Left lung (tissue), 10 donors: Measurements from ENCODE around the gene SLC22A1. TPM values are rescaled to one million over a fixed set of nuclear protein-coding genes. Genes with fewer than 3 reads are reported as not detected.
"Not testable (repeated sequence)": the region's sequence is repeated elsewhere in the genome, so short reads cannot be mapped to it uniquely, and the experiment has no call there.

Experiments
- ATAC-seq: fragments of 200-7000 bp; cut with Tn5 transposase; one replicate; pipeline ENCODE4 v1.9.1; 2020; ENCODE audit warnings: moderate library complexity
- DNase-seq, 4 donors: peaks; one replicate each; pipeline ENCODE4 v3.0.0-alpha.2; 2013 to 2020
- H3K27ac ChIP-seq, 2 donors: fragments of 200-600 bp; sonication (generic) in 1 of 2; one replicate each; pipeline versions ENCODE4 v1.5.0 to v1.8.0; 2020 to 2021
- H3K27me3 ChIP-seq, 2 donors: fragments of 200-600 bp; sonication (generic) in 1 of 2; one replicate each; pipeline versions ENCODE4 v1.5.0 to v1.8.0; 2020 to 2021
- H3K36me3 ChIP-seq, 2 donors: fragments of 200-600 bp; sonication (generic) in 1 of 2; one replicate each; pipeline versions ENCODE4 v1.5.0 to v1.8.0; 2020 to 2021
- H3K4me1 ChIP-seq, 2 donors: fragments of 200-600 bp; one replicate each; pipeline ENCODE4 v1.8.0; 2021
- H3K4me3 ChIP-seq, 2 donors: fragments of 200-600 bp; sonication (generic) in 1 of 2; one replicate each; pipeline versions ENCODE4 v1.5.0 to v1.8.0; 2020 to 2021; ENCODE audit warnings: mild to moderate bottlenecking in 1 of 2
- H3K9me3 ChIP-seq, 2 donors: fragments of 200-600 bp; sonication (generic) in 1 of 2; one replicate each; pipeline versions ENCODE4 v1.5.0 to v1.8.0; 2020 to 2021
- intact Hi-C, 2 donors: fragments of 100-400 bp; cut with DNase I; formaldehyde crosslinking; loops; one replicate each; pipeline versions ENCODE4 v1.11.2 to v1.14.2; 2022
- polyA plus RNA-seq, 6 donors: library from polyadenylated mRNA; unstranded; fragments of 120-200 nt; gene quantifications; one replicate each; pipeline ENCODE4 v1.2.1, GENCODE V29; 2013; ENCODE audit not compliant: insufficient read length in 6 of 6
- total RNA-seq, 2 donors: library from RNA; stranded (reverse); fragmentation: NEBNext Ultra II Directional; extraction: Animal tissue kit (Norgen Biotek cat#: 25700); gene quantifications; one replicate each; pipeline ENCODE4 v1.2.1, GENCODE V29; 2021
- TF ChIP-seq, protein P1 (sequence below), 2 donors: fragments of 200-600 bp; sonication (generic) in 1 of 2; IDR thresholded peaks; one replicate each; pipeline versions ENCODE4 v1.5.0 to v1.8.0; 2021; ENCODE audit warnings: antibody characterized with exemption in 2 of 2
- donor health status: DM: no; HTN: yes; CAD: no.
- donor health status: DM: no; HTN: no; CAD: no.

SLC22A1 gene
- total and polyA plus RNA-seq, 8 donors, result 0.24 to 2.7 (median 0.45) TPM

DNA sequence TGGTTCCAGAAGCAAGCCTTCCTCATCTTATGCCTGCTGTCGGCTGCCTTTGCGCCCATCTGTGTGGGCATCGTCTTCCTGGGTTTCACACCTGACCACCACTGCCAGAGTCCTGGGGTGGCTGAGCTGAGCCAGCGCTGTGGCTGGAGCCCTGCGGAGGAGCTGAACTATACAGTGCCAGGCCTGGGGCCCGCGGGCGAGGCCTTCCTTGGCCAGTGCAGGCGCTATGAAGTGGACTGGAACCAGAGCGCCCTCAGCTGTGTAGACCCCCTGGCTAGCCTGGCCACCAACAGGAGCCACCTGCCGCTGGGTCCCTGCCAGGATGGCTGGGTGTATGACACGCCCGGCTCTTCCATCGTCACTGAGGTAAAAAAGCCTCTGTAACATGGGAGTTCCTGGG, 366 bp downstream of the SLC22A1 start:
- DNase-seq (no peak), ATAC-seq (no peak)
- Histone ChIP-seq H3K9me3 (peaks cover 0 to 6% of the 10 kb centered on the region in 2 donors), H3K4me3 (no peak overlapping the region), H3K4me1 (no peaks in the 10 kb centered on the region), H3K27ac (no peak overlapping the region), H3K36me3 (peaks cover 0 to 14% of the 10 kb centered on the region in 2 donors), H3K27me3 (no peaks in the 10 kb centered on the region)
- intact Hi-C loops, result no loop called here
- TF ChIP-seq, protein P1, sequence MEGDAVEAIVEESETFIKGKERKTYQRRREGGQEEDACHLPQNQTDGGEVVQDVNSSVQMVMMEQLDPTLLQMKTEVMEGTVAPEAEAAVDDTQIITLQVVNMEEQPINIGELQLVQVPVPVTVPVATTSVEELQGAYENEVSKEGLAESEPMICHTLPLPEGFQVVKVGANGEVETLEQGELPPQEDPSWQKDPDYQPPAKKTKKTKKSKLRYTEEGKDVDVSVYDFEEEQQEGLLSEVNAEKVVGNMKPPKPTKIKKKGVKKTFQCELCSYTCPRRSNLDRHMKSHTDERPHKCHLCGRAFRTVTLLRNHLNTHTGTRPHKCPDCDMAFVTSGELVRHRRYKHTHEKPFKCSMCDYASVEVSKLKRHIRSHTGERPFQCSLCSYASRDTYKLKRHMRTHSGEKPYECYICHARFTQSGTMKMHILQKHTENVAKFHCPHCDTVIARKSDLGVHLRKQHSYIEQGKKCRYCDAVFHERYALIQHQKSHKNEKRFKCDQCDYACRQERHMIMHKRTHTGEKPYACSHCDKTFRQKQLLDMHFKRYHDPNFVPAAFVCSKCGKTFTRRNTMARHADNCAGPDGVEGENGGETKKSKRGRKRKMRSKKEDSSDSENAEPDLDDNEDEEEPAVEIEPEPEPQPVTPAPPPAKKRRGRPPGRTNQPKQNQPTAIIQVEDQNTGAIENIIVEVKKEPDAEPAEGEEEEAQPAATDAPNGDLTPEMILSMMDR (IDR thresholded peaks at IDR 0.05), result no peak

DNA sequence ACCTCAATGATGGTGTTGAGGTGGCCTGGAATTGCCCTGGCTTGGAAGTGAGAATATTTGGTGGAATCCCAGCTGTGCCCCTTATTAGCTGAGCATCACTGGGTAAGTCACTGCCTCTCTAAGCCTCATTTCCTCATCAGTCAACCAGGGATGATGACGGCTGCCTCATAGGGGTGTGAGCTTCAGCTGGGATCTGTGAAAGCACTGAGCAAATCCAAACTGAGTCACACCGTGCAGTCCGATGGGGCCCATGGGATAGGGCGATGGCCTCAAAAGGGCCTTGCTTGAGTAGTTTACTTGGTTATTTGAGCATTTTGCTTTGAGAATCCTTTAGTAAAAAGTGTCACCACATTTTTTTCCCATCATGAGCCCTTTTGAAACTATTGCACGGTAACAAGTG, 1.1 kb downstream of the SLC22A1 start:
- DNase-seq (no peak), ATAC-seq (no peak)
- intact Hi-C loops, result no loop called here
- Histone ChIP-seq H3K9me3 (no peaks in the 10 kb centered on the region), H3K36me3 (peaks cover 0 to 7% of the 10 kb centered on the region in 2 donors), H3K4me3 (no peak overlapping the region), H3K27me3 (no peaks in the 10 kb centered on the region), H3K27ac (no peak overlapping the region), H3K4me1 (no peaks in the 10 kb centered on the region)
- TF ChIP-seq, protein P1 (IDR thresholded peaks at IDR 0.05), result no peak

DNA sequence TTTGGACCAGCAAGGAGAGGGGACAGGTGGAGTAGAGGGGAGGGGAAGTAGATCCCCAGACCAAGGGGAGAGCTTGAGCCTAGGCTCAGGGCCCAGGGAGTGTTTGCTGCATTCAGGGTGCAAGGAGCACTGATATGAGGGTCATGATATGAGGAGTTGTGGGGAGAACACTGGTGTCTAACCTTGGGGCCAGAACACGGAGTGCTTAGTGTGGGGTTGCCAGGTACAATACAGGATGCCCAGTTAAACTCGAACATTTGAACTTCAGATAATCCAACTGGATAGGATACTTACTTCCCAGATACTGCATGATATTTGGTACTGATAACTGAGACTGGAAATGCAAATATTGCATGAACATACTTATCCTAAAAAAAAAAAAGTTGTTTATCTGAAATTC, 2.4 kb downstream of the SLC22A1 start:
- H3K4me3 ChIP-seq, result no peak overlapping the region
- no peaks in the 10 kb centered on the region for H3K4me1 ChIP-seq
- intact Hi-C loops, result no loop called here
- H3K27ac ChIP-seq, result no peak overlapping the region
- TF ChIP-seq, protein P1 (IDR thresholded peaks at IDR 0.05), result no peak
- H3K36me3 ChIP-seq, result no peaks in the 10 kb centered on the region
- H3K9me3 ChIP-seq, result no peaks in the 10 kb centered on the region
- DNase-seq, result no peak
- no peaks in the 10 kb centered on the region for H3K27me3 ChIP-seq
- no peak for ATAC-seq

DNA sequence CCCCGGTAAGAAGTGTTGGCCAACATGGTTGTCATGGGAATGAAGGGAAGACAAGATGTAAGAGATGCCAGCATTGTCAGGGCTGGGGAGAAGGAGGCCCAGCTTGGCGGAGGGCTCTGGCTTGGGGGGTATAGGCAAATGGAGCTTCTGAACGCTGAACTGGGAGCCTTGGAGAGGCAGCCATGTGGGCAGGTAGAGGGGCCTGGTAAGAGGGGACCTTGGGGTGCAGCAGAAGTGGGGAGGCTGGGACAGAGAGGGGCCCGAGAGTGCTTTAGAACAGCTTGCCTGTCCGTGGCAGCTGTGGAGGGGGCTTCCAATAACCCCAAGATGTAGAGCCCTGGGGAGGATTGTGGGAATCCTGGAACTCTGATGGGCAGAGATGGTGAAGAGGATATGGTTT, 3.0 kb downstream of the SLC22A1 start:
- H3K27me3 ChIP-seq, result no peaks in the 10 kb centered on the region
- no peaks in the 10 kb centered on the region for H3K36me3 ChIP-seq
- DNase-seq, result no peak
- ATAC-seq, result no peak
- no peak overlapping the region for H3K4me3 ChIP-seq
- H3K4me1 ChIP-seq, result no peaks in the 10 kb centered on the region
- no peak overlapping the region for H3K27ac ChIP-seq
- TF ChIP-seq, protein P1 (IDR thresholded peaks at IDR 0.05), result no peak
- intact Hi-C loops, result no loop called here
- no peaks in the 10 kb centered on the region for H3K9me3 ChIP-seq

DNA sequence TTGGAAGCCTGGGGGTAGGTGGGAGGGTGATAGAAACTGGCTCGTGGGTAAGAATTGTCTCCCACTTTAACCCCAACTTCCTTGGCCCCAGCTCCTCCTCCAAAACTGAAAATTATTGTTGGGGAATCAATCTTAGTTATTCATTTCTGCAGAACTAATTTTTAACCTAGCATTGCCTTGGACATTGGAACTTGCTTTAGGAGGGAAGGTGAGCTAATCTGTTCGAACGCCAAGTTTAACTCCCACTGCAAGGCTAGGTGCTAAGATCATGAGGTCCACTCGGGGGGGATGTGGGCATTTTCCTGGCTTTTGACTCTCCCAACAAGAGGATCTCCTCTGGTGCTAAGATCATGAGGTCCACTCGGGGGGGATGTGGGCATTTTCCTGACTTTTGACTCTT, 3.5 kb downstream of the SLC22A1 start:
- H3K4me1 ChIP-seq, H3K4me3 ChIP-seq, H3K27ac ChIP-seq, H3K27me3 ChIP-seq, ATAC-seq, DNase-seq, H3K36me3 ChIP-seq, H3K9me3 ChIP-seq, intact Hi-C loops: not testable (repeated sequence)
